DOHH2 (cell line): Measurements from ENCODE around the gene OR8H3.

ENCODE experiments used
- H3F3A ChIP-seq: fragments of 200-600 bp; sonication (generic), shearing (Covaris generic); 2 replicates; pipeline ENCODE4 v1.6.0; 2016; ENCODE audit warnings: antibody characterized with exemption, mild to moderate bottlenecking; ENCODE audit not compliant: control insufficient read depth, insufficient read depth
- H3K27ac ChIP-seq: fragments of 200-600 bp; sonication (generic); 2 replicates; pipeline ENCODE4 v1.5.1; 2014; ENCODE audit warnings: low read depth, mild to moderate bottlenecking, low read length, moderate library complexity
- H3K27me3 ChIP-seq: fragments of 200-600 bp; sonication (generic); 2 replicates; pipeline ENCODE4 v1.6.1; 2014; ENCODE audit warnings: mild to moderate bottlenecking, low read length, mixed read lengths; ENCODE audit not compliant: control insufficient read depth
- H3K36me3 ChIP-seq: fragments of 200-600 bp; sonication (generic); 2 replicates; pipeline ENCODE4 v1.6.1; 2014; ENCODE audit warnings: mild to moderate bottlenecking, low read length, moderate library complexity, mixed read lengths; ENCODE audit not compliant: control insufficient read depth
- H3K4me1 ChIP-seq: fragments of 200-600 bp; sonication (generic); 2 replicates; pipeline ENCODE4 v1.6.1; 2014; ENCODE audit warnings: mild to moderate bottlenecking, low read length, mixed read lengths; ENCODE audit not compliant: control insufficient read depth
- H3K4me2 ChIP-seq: fragments of 200-600 bp; sonication (generic); 2 replicates; pipeline ENCODE4 v1.6.0; 2014; ENCODE audit warnings: mild to moderate bottlenecking, low read length, moderate library complexity
- H3K4me3 ChIP-seq: fragments of 200-600 bp; sonication (generic); 2 replicates; pipeline ENCODE4 v1.5.1; 2014; ENCODE audit warnings: mild to moderate bottlenecking, low read length, mixed read lengths
- H3K79me2 ChIP-seq: fragments of 200-600 bp; sonication (generic); 2 replicates; pipeline ENCODE4 v1.6.1; 2014; ENCODE audit warnings: mild to moderate bottlenecking, low read length, mixed read lengths; ENCODE audit not compliant: control insufficient read depth
- H3K9me2 ChIP-seq: fragments of 200-600 bp; sonication (generic); replicated peaks from 2 replicates; pipeline ENCODE4 v1.6.1; 2014; ENCODE audit warnings: mild to moderate bottlenecking, low read length, mixed read lengths; ENCODE audit not compliant: control insufficient read depth
- H3K9me3 ChIP-seq: fragments of 200-600 bp; sonication (generic); 2 replicates; pipeline ENCODE4 v1.6.1; 2014; ENCODE audit warnings: antibody characterized with exemption, low read length, mixed read lengths; ENCODE audit not compliant: control insufficient read depth, insufficient read depth
- H4K20me1 ChIP-seq: fragments of 200-600 bp; sonication (generic); 2 replicates; pipeline ENCODE4 v1.6.0; 2014; ENCODE audit warnings: low read depth, mild to moderate bottlenecking, antibody characterized with exemption, low read length, moderate library complexity; ENCODE audit not compliant: control insufficient read depth, insufficient read depth
- CTCF ChIP-seq: fragments of 200-600 bp; sonication (generic); IDR thresholded peaks from one replicate; pipeline ENCODE4 v1.5.1; 2014; ENCODE audit warnings: antibody characterized with exemption, mild to moderate bottlenecking, low read depth, low read length; ENCODE audit not compliant: poor library complexity, severe bottlenecking
- EZH2phosphoT487 ChIP-seq: fragments of 200-600 bp; sonication (generic); IDR thresholded peaks from 2 replicates; pipeline ENCODE4 v1.6.1; 2017; ENCODE audit warnings: borderline replicate concordance, mild to moderate bottlenecking, antibody characterized with exemption, low read length, moderate library complexity, mixed read lengths

The OR8H3 gene

DNA sequence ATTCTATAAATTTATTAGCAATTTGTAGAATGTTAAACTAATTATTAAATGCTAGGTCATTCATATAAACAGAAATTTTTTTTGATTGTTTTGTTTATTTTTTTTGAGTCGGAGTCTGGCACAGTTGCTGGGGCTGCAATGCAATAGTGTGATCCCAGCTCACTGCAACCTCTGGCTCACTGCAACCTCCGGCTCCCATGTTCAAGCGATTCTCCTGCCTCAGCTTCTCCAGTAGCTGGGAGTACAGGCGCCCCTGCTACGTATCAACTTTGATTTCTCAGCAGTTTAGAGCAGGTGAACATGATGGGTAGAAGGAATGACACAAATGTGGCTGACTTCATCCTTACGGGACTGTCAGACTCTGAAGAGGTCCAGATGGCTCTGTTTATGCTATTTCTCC, at the start of gene OR8H3:
Gene OR8H3 (plus strand): TSS at position 301 of the 400 bp plus-strand sequence. CDS start 0 bp downstream, at position 301.
- H3K36me3 ChIP-seq = no peaks in the 10 kb centered on the region
- no peaks in the 10 kb centered on the region for H3K4me1 ChIP-seq
- no peaks in the 10 kb centered on the region for H3K9me3 ChIP-seq
- no peaks in the 10 kb centered on the region for H3K9me2 ChIP-seq
- no peaks in the 10 kb centered on the region for H3K27me3 ChIP-seq
- H3K27ac ChIP-seq = no peak within 1 kb of the TSS
- H3K4me2 ChIP-seq = no peak within 1 kb of the TSS
- H3F3A ChIP-seq = no peaks in the 10 kb centered on the region
- H4K20me1 ChIP-seq = no peaks in the 10 kb centered on the region
- H3K4me3 ChIP-seq = no peak within 1 kb of the TSS
- no peaks in the 10 kb centered on the region for H3K79me2 ChIP-seq
- no peak for TF ChIP-seq CTCF
- TF ChIP-seq EZH2phosphoT487 = no peak

DNA sequence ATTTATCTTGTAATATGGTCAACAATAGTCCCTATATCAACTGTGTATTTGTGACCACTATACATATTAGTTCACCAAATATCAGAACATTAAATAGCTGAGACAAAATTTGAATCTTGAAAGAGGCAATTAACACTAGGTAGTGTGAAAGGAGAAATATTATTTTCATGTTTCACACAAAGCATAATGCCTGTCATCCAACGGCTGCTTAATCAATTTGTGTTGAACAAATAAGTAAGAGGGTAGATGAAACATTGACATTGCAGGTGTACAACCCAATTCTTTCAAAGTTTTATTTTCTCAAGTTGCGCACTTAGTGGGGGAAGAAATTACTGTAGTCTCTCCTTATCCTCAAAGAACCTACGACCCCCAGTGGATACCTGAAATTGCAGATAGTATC, 32.5 kb upstream of the OR8H3 start:
- Histone ChIP-seq H4K20me1 (no peaks in the 10 kb centered on the region), H3K9me3 (no peaks in the 10 kb centered on the region), H3K9me2 (no peaks in the 10 kb centered on the region; the same call in 1 of the 2 replicates), H3K4me1 (no peaks in the 10 kb centered on the region), H3F3A (no peaks in the 10 kb centered on the region), H3K79me2 (no peaks in the 10 kb centered on the region), H3K27ac (no peak overlapping the region), H3K4me2 (no peak overlapping the region), H3K4me3 (no peak overlapping the region), H3K36me3 (no peaks in the 10 kb centered on the region), H3K27me3 (no peaks in the 10 kb centered on the region)
- TF ChIP-seq CTCF (no peak), EZH2phosphoT487 (no peak)

DNA sequence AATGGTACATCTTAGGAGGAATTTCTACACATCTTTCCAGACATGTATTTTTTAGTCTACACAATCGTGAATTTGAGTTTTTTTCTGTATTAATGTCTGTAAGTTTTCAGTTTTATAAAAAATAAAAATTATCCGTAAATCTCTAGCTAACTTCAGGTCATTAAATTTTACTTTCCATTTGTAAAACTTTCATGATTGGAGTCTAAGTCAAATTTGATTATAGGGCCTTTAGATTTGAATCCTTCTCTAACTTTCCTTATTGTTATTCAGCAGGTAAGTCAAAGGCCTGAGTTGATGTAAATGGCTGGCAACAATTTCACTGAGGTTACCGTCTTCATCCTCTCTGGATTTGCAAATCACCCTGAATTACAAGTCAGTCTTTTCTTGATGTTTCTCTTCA, 29.2 kb upstream of the OR8H3 start, which contains the start of gene OR8I2:
Gene OR8I2 (plus strand): TSS at position 301 of the 400 bp plus-strand sequence. CDS start 0 bp downstream, at position 301.
- H3K4me1 ChIP-seq = no peaks in the 10 kb centered on the region
- H3K4me3 ChIP-seq = no peak within 1 kb of the TSS
- H3K36me3 ChIP-seq = no peaks in the 10 kb centered on the region
- no peak for TF ChIP-seq CTCF
- TF ChIP-seq EZH2phosphoT487 = no peak
- H3K27me3 ChIP-seq = no peaks in the 10 kb centered on the region
- H3K9me3 ChIP-seq = no peaks in the 10 kb centered on the region
- H3K9me2 ChIP-seq = no peaks in the 10 kb centered on the region; the same call in 1 of the 2 replicates
- no peak within 1 kb of the TSS for H3K4me2 ChIP-seq
- no peaks in the 10 kb centered on the region for H3K79me2 ChIP-seq
- H3F3A ChIP-seq = no peaks in the 10 kb centered on the region
- no peak within 1 kb of the TSS for H3K27ac ChIP-seq
- H4K20me1 ChIP-seq = no peaks in the 10 kb centered on the region
